Muscle layer of colon (tissue), 2 donors: Measurements from ENCODE around the gene STK16.
A peak's percentile ranks its signal among the peaks of the same experiment; 100 is the strongest.

Source experiments
- H3K27ac ChIP-seq: one replicate; pipeline ENCODE4 v1.7.0; 2013; ENCODE audit warnings: low read depth, mild to moderate bottlenecking, low read length, moderate library complexity
- H3K27me3 ChIP-seq, 2 donors: one replicate each; pipeline ENCODE4 v1.7.0; 2013; ENCODE audit warnings: low read length in 2 of 2, mild to moderate bottlenecking in 2 of 2; ENCODE audit not compliant: insufficient read depth in 2 of 2, control insufficient read depth in 1 of 2
- H3K36me3 ChIP-seq: one replicate; pipeline ENCODE4 v1.7.0; 2013; ENCODE audit warnings: mild to moderate bottlenecking, low read length; ENCODE audit not compliant: insufficient read depth
- H3K4me1 ChIP-seq: one replicate; pipeline ENCODE4 v1.7.0; 2013; ENCODE audit warnings: mild to moderate bottlenecking, low read length; ENCODE audit not compliant: insufficient read depth
- H3K4me3 ChIP-seq, 2 donors: one replicate each; pipeline ENCODE4 v1.7.0; 2013; ENCODE audit warnings: low read length in 2 of 2, low read depth in 1 of 2, mild to moderate bottlenecking in 1 of 2, moderate library complexity in 1 of 2
- H3K9ac ChIP-seq: one replicate; pipeline ENCODE4 v1.7.0; 2013; ENCODE audit warnings: low read length
- H3K9me3 ChIP-seq: one replicate; pipeline ENCODE4 v1.7.0; 2013; ENCODE audit warnings: mild to moderate bottlenecking, low read length
- donor health status: abdominal sarcoma.
- donor health status: Adenocarcinoma of cecum.

STK16 gene

GRCh38 chr2:219266232-219266631, 21.0 kb downstream of the STK16 start:
- Histone ChIP-seq H3K36me3 (no peaks in the 10 kb centered on the region), H3K27ac (no peak overlapping the region), H3K9ac (no peak overlapping the region), H3K27me3 (no peaks in the 10 kb centered on the region), H3K4me3 (no peak overlapping the region), H3K9me3 (no peaks in the 10 kb centered on the region), H3K4me1 (no peaks in the 10 kb centered on the region)

DNA sequence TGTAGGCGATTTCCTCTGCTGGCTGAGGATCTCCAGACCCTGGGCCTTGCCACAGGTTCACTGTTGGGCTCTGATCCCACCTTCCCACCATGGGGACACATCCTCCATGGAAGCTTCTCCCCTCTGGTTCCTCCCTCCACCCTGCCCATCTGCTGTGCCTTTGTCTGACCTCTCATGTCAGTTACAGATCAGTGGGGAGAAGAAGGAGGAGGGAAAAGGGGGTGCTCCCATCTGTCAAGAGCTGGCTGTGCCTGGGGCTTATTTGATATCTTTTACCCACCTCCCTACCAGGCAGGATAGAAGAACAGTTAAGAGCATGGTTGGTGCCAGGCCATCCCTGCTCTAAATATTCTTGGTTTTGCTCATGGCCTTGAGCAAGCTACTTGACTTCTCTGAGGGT, 21.6 kb downstream of the STK16 start:
- H3K4me1 ChIP-seq, result no peaks in the 10 kb centered on the region

GRCh38 chr2:219268294-219268693, 23.0 kb downstream of the STK16 start:
- Histone ChIP-seq H3K4me3 (no peak overlapping the region), H3K4me1 (no peaks in the 10 kb centered on the region), H3K27me3 (no peaks in the 10 kb centered on the region), H3K27ac (no peak overlapping the region), H3K9me3 (no peaks in the 10 kb centered on the region), H3K36me3 (no peaks in the 10 kb centered on the region), H3K9ac (no peak overlapping the region)

More for the DNA sequence above, 21.6 kb downstream of the STK16 start:
- H3K4me3 ChIP-seq, result no peak overlapping the region
- H3K36me3 ChIP-seq, result no peaks in the 10 kb centered on the region
- H3K27ac ChIP-seq, result no peak overlapping the region
- no peaks in the 10 kb centered on the region for H3K9me3 ChIP-seq
- H3K27me3 ChIP-seq, result no peaks in the 10 kb centered on the region
- no peak overlapping the region for H3K9ac ChIP-seq

DNA sequence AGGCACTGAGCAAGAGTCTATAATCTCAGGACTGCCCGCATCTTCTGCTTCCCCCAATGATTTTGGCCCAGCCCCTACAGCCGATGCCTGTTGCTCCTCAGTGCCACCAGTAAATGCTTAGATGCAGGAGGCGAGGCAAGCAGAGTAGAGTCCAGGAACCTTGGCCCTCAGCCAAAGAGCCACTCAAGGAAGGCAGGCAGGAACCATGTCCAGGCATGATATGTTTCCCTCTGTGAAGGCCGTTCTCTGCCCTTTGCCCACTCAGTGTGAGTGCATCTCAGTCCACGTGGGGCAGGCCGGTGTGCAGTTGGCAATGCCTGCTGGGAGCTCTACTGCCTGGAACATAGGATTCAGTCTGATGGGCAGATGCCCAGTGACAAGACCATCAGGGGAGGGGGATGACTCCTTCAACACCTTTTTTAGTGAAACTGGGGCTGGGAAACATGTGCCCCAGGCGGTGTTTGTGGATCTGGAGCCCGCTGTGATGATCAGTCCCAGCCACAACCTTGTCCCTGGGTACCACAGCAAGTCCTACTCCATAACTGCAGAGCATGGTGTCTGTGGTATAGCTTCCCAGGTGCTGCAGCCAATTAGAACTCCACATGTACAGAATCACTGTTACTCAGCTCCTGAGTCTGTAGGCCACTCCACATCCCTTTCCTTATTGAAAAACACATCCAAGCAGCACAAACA, 24.2 kb downstream of the STK16 start:
- H3K27me3 ChIP-seq, result no peaks in the 10 kb centered on the region
- H3K36me3 ChIP-seq, result no peaks in the 10 kb centered on the region
- no peak overlapping the region for H3K27ac ChIP-seq
- no peak overlapping the region for H3K9ac ChIP-seq
- no peak overlapping the region for H3K4me3 ChIP-seq
- H3K9me3 ChIP-seq, result no peaks in the 10 kb centered on the region
- no peaks in the 10 kb centered on the region for H3K4me1 ChIP-seq

DNA sequence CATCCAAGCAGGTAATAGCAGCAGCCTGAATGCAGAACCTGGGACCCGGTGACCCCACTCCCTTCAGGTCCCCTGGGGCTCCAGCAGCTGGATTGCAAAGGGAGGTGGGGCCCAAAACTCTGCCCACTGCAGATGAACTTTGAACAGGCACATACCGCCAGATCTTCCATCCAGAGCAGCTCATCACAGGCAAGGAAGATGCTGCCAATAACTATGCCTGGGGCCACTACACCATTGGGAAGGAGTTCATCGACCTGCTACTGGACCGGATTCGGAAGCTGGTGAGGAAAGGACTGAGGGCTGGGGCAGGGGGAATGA, 24.7 kb downstream of the STK16 start:
- Histone ChIP-seq H3K9me3 (no peaks in the 10 kb centered on the region), H3K9ac (no peak overlapping the region), H3K27me3 (no peaks in the 10 kb centered on the region), H3K4me3 (no peak overlapping the region), H3K36me3 (no peaks in the 10 kb centered on the region), H3K4me1 (no peaks in the 10 kb centered on the region), H3K27ac (no peak overlapping the region)

- no peaks in the 10 kb centered on the region for H3K27me3 ChIP-seq
- no peaks in the 10 kb centered on the region for H3K4me1 ChIP-seq
- no peaks in the 10 kb centered on the region for H3K9me3 ChIP-seq
- H3K36me3 ChIP-seq, result no peaks in the 10 kb centered on the region
- no peak overlapping the region for H3K9ac ChIP-seq
- no peak overlapping the region for H3K27ac ChIP-seq
- H3K4me3 ChIP-seq, result no peak overlapping the region
Observed at GRCh38 chr2:219271021-219271420, 25.7 kb downstream of the STK16 start.

DNA sequence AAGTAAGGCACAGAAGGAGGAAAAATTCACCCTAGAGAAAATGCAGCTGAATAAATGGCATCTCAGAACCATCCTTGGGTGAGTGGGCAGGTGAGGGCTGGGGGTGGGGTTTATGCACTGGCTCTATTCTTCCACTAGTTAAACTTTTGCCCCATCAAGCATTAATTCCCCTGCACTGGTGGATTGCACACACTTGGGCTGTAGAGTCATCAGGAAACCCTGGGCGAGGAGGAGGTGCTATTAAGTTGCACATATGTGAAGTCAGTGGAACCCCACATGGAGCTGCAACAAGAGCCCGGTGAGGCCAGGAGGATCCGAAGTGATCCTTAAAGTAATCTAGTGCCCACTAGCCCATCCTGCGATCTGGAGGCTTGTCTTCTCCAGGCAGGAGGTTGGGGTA, 27.1 kb downstream of the STK16 start:
- no peak overlapping the region for H3K4me3 ChIP-seq
- H3K36me3 ChIP-seq, result no peaks in the 10 kb centered on the region
- H3K9me3 ChIP-seq, result no peaks in the 10 kb centered on the region
- no peak overlapping the region for H3K27ac ChIP-seq
- no peaks in the 10 kb centered on the region for H3K4me1 ChIP-seq
- no peaks in the 10 kb centered on the region for H3K27me3 ChIP-seq
- H3K9ac ChIP-seq, result no peak overlapping the region

- no peak overlapping the region for H3K27ac ChIP-seq
- H3K9ac ChIP-seq, result no peak overlapping the region
- H3K9me3 ChIP-seq, result no peaks in the 10 kb centered on the region
- H3K4me1 ChIP-seq, result peaks cover 6% of the 10 kb centered on the region
- no peaks in the 10 kb centered on the region for H3K27me3 ChIP-seq
- H3K4me3 ChIP-seq, result no peak overlapping the region
- H3K36me3 ChIP-seq, result no peaks in the 10 kb centered on the region
Observed at GRCh38 chr2:219272995-219273394, 27.7 kb downstream of the STK16 start.

DNA sequence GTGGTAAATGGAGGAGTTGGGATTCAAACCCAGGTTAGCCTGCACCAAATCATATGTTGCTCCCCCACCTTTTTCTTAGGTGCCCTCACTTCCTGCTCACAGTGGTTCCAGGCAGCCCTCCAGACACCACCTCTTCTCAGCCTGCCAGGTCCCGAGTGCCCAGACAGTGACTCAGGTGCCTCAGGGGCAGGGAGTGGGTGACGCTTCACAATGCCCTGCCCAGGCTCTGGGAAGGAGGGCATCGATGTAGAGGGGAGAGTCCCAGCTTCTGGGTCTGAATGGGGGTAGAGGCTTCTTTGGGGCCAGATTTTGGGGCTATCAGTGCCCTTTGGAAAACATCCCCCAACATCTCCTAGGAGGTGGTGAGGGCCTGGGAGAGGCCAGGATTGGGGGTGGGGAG, 28.7 kb downstream of the STK16 start:
- Histone ChIP-seq H3K27ac (no peak overlapping the region), H3K4me3 (no peak overlapping the region), H3K9ac (no peak overlapping the region)

DNA sequence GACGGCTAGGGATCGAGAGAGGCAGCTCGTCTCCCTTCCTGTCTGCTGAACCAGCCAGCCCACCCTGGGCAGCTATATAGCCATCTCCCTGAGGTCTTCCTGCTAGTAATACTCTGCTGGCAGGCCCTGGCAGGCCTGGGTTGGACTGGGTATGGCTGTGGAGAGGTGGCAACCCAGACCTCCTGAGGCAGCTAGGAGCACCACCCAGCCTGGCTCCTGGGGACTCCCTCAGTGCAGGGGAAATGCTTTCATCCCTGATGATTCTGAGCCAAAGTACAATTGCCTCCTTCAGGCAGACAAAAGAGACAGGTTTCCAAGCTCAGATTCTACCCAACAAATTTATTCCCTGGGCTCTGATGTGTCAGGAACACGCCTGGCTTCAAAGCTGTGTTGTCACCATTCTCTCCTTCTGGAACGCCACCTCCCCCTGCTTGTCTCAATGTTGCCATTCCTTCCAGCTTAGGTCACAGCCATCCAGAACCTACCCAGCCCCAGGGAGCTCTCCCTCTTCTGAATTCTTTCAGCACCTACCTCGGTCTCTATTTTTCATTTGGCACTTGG, 29.2 kb downstream of the STK16 start:
- no peak overlapping the region for H3K9ac ChIP-seq
- no peaks in the 10 kb centered on the region for H3K9me3 ChIP-seq
- H3K4me3 ChIP-seq, result no peak overlapping the region
- H3K27me3 ChIP-seq, result no peaks in the 10 kb centered on the region
- H3K36me3 ChIP-seq, result no peaks in the 10 kb centered on the region
- H3K4me1 ChIP-seq, result peaks cover 15% of the 10 kb centered on the region
- no peak overlapping the region for H3K27ac ChIP-seq

More for the DNA sequence above, 28.7 kb downstream of the STK16 start:
- H3K27me3 ChIP-seq, result no peaks in the 10 kb centered on the region
- no peaks in the 10 kb centered on the region for H3K9me3 ChIP-seq
- H3K4me1 ChIP-seq, result peaks cover 15% of the 10 kb centered on the region
- no peaks in the 10 kb centered on the region for H3K36me3 ChIP-seq

DNA sequence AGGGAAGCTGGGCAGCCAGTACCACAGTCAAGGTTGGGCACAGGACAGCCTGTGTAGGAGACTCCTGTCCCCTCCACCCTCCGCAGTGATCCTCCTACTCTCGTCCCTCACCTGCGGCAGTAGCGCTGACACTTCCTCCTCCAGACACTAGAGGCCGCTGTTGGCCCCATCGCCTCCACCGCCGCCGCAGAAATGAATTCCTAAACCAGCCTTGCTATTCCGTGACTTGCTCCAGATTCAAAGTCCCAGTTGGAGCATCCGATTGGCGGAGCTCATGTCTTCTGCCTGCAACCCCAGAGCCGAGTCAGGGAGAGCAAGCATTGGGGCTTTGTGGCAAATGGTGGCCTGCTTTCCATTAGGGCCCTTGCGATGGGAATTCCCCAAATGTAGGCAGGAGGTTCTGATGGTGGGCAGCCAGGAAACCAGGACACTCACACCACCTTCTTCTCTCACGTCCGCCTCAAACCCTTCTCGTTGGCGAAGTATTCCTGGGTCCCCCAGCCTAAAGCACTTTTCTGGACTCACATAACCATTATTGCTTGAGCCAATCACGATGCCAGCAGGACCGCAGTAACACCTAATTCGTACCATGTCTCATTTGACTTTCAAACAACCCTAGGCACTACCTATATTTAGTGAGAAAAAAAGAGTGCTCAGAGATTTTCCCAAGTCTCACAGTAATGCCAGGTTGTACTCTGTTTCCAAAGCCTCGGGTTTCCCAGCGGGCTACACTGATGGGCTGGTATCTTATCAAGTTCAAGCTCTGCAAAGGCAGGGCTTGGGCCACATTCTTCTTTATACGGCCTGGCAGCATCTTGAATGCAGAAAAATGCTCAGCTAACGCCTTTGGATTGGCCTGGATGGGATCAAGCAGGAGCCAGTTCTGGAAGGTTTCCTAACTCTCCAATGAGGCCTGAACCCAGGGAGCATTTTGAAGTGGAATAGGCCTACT, 32.7 kb downstream of the STK16 start:
- H3K27ac ChIP-seq, result peak overlapping the region; percentile 75
- H3K36me3 ChIP-seq, result peaks cover 28% of the 10 kb centered on the region
- H3K27me3 ChIP-seq, result no peaks in the 10 kb centered on the region
- H3K9ac ChIP-seq, result peak overlapping the region; percentile 55
- peak overlapping the region in 1 of 2 donors; percentile 36 for H3K4me3 ChIP-seq
- peaks cover 28% of the 10 kb centered on the region for H3K4me1 ChIP-seq
- H3K9me3 ChIP-seq, result no peaks in the 10 kb centered on the region
